Nephron (organoid): ENCODE data around the gene AMPD3.
A peak's percentile ranks its signal among the peaks of the same experiment; 100 is the strongest.

Experiments
- H3K27ac Mint-ChIP-seq, 3 experiments: 2 replicates each; pipeline ENCODE4 v1.8.0; 2020; ENCODE audit warnings: mixed read lengths in 3 of 3, mild to moderate bottlenecking in 2 of 3, moderate library complexity in 1 of 3
- H3K27me3 Mint-ChIP-seq: 2 replicates; pipeline ENCODE4 v1.8.0; 2021; ENCODE audit warnings: low read depth, mild to moderate bottlenecking, moderate library complexity, mixed read lengths
- H3K36me3 Mint-ChIP-seq: 2 replicates; pipeline ENCODE4 v1.8.0; 2020; ENCODE audit warnings: low read depth, mixed read lengths
- H3K4me1 Mint-ChIP-seq: 2 replicates; pipeline ENCODE4 v1.8.0; 2020; ENCODE audit warnings: mixed read lengths
- H3K4me3 Mint-ChIP-seq, 3 experiments: 2 replicates each; pipeline ENCODE4 v1.8.0; 2020; ENCODE audit warnings: mild to moderate bottlenecking in 3 of 3, mixed read lengths in 3 of 3, moderate library complexity in 2 of 3
- H3K9me3 Mint-ChIP-seq: 2 replicates; pipeline ENCODE4 v1.8.0; 2020; ENCODE audit warnings: mixed read lengths
- TF ChIP-seq, protein P1 (sequence below), 3 experiments: fragments of 200-600 bp; sonication (generic); IDR thresholded peaks; one replicate each; pipeline ENCODE4 v1.5.0; 2021; ENCODE audit warnings: antibody characterized with exemption in 3 of 3; ENCODE audit not compliant: unreplicated experiment in 3 of 3

AMPD3 gene

DNA sequence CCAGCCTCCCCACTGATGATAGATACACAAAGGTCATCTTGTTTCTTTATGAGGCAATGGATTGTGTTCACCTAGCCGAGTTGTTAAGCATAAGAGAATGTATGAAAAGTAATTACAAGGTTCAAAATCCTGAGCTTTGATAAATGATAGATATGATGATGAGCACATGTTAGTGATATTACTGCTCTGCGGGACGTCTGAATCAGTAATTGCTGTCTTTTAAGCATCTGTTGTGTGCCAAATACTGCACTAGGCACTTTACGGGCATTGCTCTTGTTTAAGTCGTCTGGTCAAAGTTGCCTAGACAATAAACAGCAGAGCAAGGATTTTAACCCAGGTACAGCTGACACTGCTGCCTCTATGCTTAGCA is 86.5 kb downstream of the AMPD3 start:
- Mint-ChIP-seq H3K27me3 (no peaks in the 10 kb centered on the region), H3K27ac (peak overlapping the region; percentile 60 to 90 (median 68)), H3K4me1 (peaks cover 9% of the 10 kb centered on the region), H3K36me3 (no peaks in the 10 kb centered on the region), H3K9me3 (no peaks in the 10 kb centered on the region), H3K4me3 (peak overlapping the region; percentile 93 to 95 (median 94))
- TF ChIP-seq, protein P1, sequence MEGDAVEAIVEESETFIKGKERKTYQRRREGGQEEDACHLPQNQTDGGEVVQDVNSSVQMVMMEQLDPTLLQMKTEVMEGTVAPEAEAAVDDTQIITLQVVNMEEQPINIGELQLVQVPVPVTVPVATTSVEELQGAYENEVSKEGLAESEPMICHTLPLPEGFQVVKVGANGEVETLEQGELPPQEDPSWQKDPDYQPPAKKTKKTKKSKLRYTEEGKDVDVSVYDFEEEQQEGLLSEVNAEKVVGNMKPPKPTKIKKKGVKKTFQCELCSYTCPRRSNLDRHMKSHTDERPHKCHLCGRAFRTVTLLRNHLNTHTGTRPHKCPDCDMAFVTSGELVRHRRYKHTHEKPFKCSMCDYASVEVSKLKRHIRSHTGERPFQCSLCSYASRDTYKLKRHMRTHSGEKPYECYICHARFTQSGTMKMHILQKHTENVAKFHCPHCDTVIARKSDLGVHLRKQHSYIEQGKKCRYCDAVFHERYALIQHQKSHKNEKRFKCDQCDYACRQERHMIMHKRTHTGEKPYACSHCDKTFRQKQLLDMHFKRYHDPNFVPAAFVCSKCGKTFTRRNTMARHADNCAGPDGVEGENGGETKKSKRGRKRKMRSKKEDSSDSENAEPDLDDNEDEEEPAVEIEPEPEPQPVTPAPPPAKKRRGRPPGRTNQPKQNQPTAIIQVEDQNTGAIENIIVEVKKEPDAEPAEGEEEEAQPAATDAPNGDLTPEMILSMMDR (IDR thresholded peaks at IDR 0.05; ENCODE audit: unreplicated experiment in 3 of 3) = no peak

DNA sequence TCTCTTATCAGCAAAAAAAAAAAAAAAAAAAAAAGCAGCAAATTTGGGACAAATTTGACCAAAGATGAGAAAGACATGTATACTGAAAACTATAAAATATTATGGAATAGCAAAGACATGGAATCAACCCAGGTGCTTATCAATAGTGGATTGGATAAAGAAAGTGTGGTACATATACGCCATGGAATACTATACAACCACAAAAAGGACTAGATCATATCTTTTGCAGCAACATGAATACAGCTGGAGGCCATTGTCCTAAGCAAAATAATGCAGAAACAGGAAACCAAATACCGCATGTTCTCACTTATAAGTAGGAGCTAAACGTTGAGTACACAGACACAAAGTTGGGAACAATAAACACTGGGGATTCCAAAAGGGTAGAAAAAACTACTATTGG is 87.7 kb downstream of the AMPD3 start:
- no peak overlapping the region for H3K4me3 Mint-ChIP-seq
- peaks cover 9% of the 10 kb centered on the region for H3K4me1 Mint-ChIP-seq
- H3K36me3 Mint-ChIP-seq = no peaks in the 10 kb centered on the region
- TF ChIP-seq, protein P1 (IDR thresholded peaks at IDR 0.05; ENCODE audit: unreplicated experiment in 3 of 3) = no peak
- no peak overlapping the region for H3K27ac Mint-ChIP-seq
- no peaks in the 10 kb centered on the region for H3K27me3 Mint-ChIP-seq
- H3K9me3 Mint-ChIP-seq = no peaks in the 10 kb centered on the region

DNA sequence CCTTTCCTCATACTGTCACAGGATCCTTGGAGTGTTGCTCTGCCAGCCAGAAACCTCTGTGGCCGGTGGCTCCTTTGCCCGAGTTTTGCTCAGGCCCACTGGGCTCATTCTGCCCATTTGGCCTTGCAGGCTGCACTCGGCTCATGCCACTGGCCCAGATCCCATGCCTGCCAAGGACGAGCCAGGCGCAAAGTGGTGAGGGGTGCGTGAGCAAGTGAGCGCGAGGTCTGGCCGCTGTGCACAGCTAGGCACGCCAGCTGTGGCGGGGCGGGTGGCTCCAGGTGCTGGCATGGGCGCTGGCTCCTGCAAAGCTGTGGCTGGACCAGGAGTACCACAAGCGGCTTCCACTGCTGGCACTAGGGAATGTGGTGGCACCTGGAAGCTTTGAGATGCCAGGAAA is 88.7 kb downstream of the AMPD3 start:
- no peaks in the 10 kb centered on the region for H3K27me3 Mint-ChIP-seq
- H3K9me3 Mint-ChIP-seq = no peaks in the 10 kb centered on the region
- H3K27ac Mint-ChIP-seq = no peak overlapping the region
- no peaks in the 10 kb centered on the region for H3K36me3 Mint-ChIP-seq
- H3K4me1 Mint-ChIP-seq = peaks cover 9% of the 10 kb centered on the region
- TF ChIP-seq, protein P1 (IDR thresholded peaks at IDR 0.05; ENCODE audit: unreplicated experiment in 3 of 3) = no peak
- peak overlapping the region in 1 of 3 experiments; percentile 40 for H3K4me3 Mint-ChIP-seq

DNA sequence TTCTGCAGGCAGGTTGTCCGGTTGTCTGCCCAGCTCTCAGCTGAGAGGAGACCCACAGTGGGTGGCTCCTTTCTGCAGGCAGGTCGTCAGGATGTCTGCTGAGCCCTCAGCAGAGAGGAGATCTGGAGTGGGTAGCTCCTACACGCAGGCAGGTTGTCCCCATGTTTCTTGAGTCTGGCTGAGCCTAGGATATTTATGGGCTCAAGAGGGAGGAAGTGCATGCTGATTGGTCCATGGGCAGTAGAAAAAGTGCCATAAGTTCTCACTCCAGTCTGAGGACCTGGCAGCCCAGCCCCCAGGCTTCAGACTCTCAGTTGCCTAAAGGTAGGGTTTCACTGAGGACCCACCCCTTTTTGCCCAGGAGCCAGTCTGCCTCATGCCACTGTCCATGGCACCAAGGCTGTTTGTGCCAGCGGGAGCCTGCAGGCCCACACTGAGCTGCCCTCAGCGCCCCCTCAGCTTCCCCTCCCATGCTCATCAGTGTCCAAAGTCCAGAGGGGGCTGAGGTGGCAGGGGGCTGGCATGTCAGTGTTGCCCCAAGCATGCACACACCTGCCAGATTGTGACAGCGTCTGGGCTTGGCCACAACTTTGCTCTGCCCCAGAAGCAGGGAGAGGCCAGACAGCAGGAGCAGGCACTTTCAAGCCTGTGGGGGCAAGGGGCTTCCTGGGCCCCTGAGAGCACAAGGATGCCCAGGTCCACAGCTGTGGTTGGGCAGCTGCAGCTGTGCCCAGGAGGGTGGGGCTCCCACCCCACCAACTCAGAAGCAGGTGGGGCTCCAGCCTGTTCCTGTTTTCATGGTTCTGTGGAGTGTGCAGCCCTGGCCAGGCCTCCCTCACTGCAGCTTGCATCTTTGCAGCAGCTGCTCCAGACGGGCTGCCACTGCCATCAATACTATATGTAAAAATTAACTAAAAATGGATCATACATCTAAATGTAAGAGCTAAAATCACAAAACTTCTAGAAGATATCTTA is 89.7 kb downstream of the AMPD3 start:
- Mint-ChIP-seq H3K36me3 (no peaks in the 10 kb centered on the region), H3K27ac (no peak overlapping the region), H3K4me3 (no peak overlapping the region), H3K9me3 (no peaks in the 10 kb centered on the region), H3K4me1 (peaks cover 5% of the 10 kb centered on the region), H3K27me3 (no peaks in the 10 kb centered on the region)
- TF ChIP-seq, protein P1 (IDR thresholded peaks at IDR 0.05; ENCODE audit: unreplicated experiment in 3 of 3) = no peak

DNA sequence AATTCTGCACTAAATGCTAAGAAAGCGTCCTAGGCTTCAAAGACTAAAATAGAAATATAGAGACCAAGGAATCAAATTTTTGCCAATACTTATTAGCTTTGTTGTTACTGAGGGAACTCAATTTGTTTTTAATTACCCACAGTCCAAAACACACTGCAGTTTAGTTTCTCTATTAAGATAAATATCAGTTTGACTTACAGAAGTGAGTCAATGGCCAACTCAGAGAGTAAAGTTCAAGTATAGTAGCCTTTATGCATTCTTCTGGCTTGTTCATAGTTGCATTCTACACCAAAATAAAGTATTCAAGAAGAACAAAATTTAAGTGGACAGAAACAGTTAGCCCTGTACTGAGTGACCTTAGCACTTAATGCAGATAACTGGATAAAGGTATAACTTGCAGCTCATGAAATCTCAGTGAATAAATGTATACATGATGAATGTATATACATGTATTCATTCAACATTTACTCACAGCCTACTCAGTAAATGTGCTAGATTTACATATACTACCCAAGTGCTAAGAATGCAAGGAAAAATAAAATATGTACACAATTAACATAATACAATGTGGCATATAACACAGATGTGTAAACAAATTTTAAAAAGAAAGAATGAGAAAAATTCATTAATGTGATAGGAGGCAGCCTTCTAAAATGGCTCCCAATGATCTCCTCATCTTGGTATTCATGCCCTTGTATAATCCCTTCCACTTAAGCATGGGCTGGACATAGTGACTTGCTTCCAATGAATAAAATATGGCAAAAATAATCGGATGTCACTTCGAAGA is 95.6 kb downstream of the AMPD3 start:
- Mint-ChIP-seq H3K27ac (no peak overlapping the region), H3K4me1 (no peaks in the 10 kb centered on the region), H3K27me3 (peaks cover 10% of the 10 kb centered on the region), H3K9me3 (peaks cover 6% of the 10 kb centered on the region), H3K36me3 (no peaks in the 10 kb centered on the region), H3K4me3 (no peak overlapping the region)
- TF ChIP-seq, protein P1 (IDR thresholded peaks at IDR 0.05; ENCODE audit: unreplicated experiment in 3 of 3) = no peak
